Endothelial cell of hepatic sinusoid (primary cell): ENCODE data around the gene MAST3.
"Not testable (repeated sequence)": the region's sequence is repeated elsewhere in the genome, so short reads cannot be mapped to it uniquely, and the experiment has no call there.

ENCODE experiments used
- in situ Hi-C: cut with HindIII; loops from 2 replicates; pipeline ENCODE4 v1.10.0; 2017; ENCODE audit warnings: low sequenced_read_pairs

Gene MAST3

GRCh38 chr19:18155095-18156087 is 57.8 kb downstream of the MAST3 start:
- in situ Hi-C loops = no loop called here

DNA sequence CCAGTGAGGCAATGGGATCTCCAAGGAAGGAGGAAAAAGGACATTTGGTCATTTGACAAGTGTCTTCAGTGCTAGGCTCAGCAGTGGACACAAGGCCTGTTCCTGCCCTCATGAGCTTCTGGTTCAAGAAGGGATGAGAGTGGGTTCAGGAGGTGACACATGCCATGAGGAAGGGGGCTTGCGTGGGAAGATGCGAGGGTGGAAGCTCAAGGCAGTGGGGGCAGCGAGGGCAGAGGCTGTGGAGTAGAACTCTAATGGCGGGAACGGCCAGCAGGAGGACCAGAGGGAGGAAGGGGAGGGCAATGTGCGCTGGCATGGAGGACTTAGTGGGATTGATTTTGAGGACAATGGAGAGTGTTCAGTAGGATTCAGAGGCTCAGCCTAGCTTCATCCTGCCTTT is 58.7 kb downstream of the MAST3 start:
- in situ Hi-C loops = no loop called here

DNA sequence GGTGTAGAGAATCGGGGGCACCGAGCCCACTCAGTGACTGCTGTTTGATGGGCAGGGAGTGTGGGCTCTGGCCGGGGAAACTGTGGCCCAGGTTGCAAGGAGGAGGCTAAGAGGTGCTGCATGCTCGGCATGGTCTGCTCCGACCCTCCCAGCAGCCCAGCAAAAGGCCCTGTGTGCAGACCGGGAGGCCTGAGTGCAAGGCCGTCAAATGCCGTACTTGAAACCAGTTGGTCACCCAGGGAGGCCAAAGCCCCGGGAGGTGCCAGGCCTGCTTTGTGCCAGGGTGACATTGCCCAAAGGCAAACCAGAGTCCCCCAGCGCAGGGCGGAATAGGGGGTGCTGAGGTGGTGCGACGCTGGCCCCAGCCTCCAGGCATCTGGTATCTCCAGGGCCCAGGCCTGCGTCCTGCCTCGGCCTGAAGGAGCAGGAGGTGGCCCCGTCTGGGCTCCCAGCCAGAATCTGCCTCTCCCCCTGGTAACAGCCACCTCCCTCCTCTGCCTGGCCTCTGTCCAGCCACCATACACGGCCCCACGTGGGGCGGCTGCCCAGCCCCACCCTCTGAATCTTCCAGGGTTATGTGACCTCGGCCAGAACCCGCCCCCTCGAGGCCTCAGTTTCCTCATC is 59.4 kb downstream of the MAST3 start:
- in situ Hi-C loops = no loop called here

- in situ Hi-C loops = no loop called here
Measured at GRCh38 chr19:18157465-18158063, 60.0 kb downstream of the MAST3 start.

GRCh38 chr19:18158467-18158866 is 60.9 kb downstream of the MAST3 start:
- in situ Hi-C loops = no loop called here

DNA sequence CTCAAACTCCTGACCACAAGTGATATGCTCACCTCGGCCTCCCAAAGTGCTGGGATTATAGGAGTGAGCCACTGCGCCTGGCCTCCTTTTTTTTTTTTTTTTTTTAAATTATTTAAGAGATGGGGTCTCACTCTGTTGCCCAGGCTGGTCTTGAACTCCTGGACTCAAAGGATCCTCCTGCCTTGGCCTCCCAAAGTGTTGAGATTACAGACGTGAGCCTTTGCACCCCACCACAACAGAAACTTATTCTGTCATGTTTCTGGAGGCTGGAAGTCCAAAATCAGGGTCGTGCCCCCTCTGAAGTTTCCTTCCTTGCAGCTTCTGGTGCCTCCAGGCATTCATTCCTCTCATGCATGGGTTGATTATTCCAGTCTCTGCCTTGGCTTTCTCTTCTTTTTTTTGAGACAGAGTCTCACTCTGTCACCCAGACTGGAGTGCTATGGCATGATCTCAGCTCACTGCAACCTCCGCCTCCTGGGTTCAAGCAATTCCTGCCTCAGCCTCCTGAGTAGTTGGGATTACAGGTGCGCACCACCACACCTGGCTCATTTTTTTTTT is 61.6 kb downstream of the MAST3 start:
- in situ Hi-C loops = not testable (repeated sequence)

DNA sequence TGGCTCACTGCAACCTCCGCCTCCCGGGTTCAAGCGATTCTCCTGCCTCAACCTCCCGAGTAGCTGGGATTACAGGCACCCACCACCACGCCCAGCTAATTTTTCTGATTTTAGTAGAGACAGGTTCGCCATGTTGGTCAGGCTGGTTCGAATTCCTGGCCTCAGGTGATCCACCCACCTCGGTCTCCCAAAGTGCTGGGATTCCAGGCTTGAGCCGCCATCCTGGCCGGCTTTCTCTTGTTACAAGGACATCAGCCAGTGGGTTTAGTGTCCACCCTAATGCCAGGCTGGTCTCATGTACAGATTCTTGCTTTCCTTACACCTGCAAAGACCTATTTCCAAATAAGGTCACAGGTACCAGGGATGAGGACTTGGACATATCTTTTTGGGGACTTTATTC is 62.2 kb downstream of the MAST3 start:
- in situ Hi-C loops = loop anchor here (5.0 to 10.0 kb wide), 5 partner anchors 38 to 208 kb away; partner anchors contain the start of genes ARRDC2 and LSM4

GRCh38 chr19:18160493-18160970 is 63.0 kb downstream of the MAST3 start:
- in situ Hi-C loops = loop anchor here (5.0 to 10.0 kb wide), 5 partner anchors 38 to 208 kb away; partner anchors contain the start of genes ARRDC2 and LSM4

DNA sequence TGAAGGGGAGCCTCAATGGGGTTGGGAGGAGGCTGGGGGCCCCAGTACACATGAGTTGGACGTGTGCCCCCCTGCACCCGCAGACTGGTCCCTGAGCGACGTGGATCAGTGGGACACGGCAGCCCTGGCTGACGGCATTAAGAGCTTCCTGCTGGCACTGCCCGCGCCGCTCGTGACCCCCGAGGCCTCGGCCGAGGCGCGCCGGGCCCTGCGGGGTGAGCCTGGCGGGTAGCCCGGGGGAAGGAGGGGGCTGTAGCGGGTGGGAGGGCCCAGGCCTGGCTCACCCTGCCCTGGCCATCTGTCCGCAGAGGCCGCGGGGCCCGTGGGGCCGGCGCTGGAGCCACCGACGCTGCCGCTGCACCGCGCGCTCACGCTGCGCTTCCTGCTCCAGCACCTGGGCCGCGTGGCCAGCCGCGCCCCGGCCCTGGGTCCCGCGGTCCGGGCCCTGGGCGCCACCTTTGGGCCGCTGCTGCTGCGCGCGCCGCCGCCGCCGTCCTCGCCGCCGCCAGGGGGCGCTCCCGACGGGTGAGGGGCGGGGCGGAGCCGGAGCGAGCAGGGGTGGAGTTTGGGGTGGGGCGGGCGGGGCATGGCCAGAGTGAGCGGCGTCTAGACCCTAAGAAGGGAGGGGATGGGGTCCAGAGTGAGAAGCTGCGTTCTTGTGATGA is 63.5 kb downstream of the MAST3 start:
- in situ Hi-C loops = loop anchor here (5.0 to 10.0 kb wide), 5 partner anchors 39 to 209 kb away; partner anchors contain the start of genes ARRDC2 and LSM4

GRCh38 chr19:18161636-18162002 is 64.0 kb downstream of the MAST3 start:
- in situ Hi-C loops = loop anchor here (5.0 to 10.0 kb wide), 5 partner anchors 39 to 209 kb away; partner anchors contain the start of genes ARRDC2 and LSM4

- in situ Hi-C loops = loop anchor here (5.0 to 10.0 kb wide), 5 partner anchors 42 to 212 kb away; partner anchors contain the start of genes ARRDC2 and LSM4
Measured at GRCh38 chr19:18164072-18164471, 66.5 kb downstream of the MAST3 start.

DNA sequence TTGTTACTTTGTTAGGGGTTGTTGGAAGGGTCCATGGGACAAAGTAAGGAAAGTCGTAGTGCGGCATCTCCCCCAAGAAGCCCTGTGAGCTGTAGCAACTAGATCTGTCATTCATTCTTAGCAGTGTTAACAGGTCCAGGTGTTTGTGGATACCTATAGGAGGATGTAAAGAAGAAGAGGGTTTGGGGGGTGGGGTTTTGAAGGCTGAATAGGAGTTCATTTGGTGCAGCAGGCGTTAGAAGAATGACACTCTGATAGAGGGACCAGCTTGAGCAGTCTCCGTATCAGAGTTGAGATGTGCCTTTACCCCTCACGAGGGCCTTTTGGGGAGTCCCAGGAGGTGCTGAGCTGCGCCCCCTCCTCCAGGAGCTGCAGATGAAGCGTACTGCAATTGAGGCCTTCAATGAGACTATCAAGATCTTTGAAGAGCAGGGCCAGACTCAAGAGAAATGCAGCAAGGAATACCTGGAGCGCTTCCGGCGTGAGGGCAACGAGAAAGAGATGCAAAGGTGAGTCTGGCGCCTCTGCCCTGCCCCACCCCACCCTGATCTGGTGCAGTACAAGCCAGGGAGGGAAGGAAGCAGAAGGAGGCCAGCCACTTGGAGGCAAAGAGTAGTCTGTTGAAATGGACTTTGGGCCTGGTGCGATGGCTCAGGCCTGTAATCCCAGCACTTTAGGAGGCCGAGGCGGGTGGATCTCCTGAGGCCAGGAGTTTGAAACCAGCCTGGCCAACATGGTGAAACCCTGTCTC is 68.4 kb downstream of the MAST3 start:
- in situ Hi-C loops = loop anchor here (10.0 kb wide), 2 partner anchors 159 to 161 kb away; partner anchors contain the start of genes ARRDC2 and LSM4

DNA sequence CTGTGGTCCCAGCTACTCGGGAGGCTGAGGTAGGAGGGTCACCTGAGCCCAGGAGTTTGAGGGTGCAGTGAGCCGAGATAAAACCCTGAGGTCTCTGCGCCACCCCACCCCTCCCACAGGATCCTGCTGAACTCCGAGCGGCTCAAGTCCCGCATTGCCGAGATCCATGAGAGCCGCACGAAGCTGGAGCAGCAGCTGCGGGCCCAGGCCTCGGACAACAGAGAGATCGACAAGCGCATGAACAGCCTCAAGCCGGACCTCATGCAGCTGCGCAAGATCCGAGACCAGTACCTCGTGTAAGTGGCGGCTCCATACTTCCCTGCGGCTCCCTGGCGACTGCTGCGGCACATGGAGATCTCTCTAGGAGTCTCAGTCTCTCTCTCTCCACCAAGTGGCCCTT is 69.4 kb downstream of the MAST3 start:
- in situ Hi-C loops = loop anchor here (10.0 kb wide), 2 partner anchors 158 to 162 kb away; partner anchors contain the start of genes ARRDC2 and LSM4

DNA sequence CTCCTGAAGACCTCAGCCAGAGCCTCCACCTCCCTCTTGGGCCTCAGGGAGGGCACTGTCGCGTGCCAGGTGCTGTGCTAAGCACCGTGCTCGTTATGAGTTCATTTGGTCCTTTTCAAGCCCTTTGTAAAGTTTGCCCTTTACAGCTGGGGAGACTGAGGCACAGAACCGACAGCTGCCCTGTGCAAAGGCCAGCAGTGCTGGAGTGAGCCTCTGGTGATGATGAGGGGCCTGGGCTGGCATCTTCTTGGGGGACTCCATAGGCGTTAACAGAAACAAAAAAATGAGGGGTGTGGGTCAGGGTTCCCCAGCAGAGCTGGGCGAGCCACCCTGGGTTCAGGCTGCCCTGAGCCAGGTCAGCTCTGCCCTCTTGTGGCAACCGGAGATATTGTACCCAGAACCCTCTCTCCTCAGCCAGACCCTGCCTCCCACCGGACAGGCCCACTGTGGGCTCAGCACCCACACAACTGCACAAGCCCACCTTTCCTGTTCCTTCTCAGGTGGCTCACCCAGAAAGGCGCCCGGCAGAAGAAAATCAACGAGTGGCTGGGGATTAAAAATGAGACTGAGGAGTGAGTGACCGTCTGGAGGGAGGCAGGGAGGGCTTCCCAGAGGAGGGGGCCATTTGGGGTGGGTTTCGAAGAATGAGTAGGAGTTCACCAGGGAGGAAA is 70.5 kb downstream of the MAST3 start:
- in situ Hi-C loops = loop anchor here (10.0 kb wide), 2 partner anchors 157 to 163 kb away; partner anchors contain the start of genes ARRDC2 and LSM4

DNA sequence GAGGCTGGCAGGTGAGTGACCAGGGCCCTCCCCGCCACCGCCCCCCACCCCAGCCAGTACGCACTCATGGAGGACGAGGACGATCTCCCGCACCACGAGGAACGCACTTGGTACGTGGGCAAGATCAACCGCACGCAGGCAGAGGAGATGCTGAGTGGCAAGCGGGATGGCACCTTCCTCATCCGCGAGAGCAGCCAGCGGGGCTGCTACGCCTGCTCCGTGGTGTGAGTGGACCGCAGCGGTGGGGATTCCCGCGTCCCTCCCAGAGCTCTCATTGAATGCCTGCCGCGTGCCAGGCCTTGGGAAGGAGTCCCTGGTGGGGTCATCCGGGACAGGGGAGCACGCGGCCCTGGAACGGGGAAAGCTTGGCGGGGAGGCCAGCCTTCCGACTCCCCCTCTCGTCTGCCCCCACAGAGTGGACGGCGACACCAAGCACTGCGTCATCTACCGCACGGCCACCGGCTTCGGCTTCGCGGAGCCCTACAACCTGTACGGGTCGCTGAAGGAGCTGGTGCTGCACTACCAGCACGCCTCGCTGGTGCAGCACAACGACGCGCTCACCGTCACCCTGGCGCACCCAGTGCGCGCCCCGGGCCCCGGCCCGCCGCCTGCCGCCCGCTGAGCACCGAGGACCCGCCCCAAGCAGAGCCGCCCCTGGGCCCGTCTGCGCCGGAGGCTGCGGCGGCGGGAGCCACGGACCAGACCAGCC is 71.2 kb downstream of the MAST3 start:
- in situ Hi-C loops = loop anchor here (10.0 kb wide), 2 partner anchors 156 to 164 kb away; partner anchors contain the start of genes ARRDC2 and LSM4

DNA sequence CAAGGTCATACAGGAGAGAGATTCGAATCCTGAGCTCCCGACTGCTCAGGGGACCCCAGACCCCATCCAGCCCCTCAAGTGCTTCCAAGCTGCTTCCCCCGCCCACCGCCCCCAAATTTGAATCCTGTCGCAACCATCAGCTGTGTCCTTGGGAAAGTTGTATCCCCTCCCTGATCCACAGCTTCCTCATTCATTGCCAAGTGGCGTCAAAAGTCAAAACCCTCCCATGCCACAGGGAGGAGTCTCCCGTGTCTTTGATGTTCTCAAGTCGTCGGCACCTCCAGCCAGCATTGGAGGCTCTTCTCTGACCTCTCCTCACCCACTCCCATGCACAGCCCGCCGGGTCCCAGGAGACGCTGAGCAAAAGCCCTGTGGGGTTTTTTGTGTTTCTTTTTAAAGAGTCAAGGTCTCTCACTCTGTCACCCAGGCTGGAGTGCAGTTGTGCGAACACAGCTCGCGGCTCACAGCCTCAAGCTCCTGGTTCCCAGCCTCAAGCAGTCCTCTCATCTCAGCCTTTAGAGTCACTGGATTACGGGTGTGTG is 73.2 kb downstream of the MAST3 start:
- in situ Hi-C loops = no loop called here

- in situ Hi-C loops = no loop called here
Measured at GRCh38 chr19:18171605-18172327, 74.2 kb downstream of the MAST3 start.
